GM19238 (cell line): ENCODE measurements around the gene POTEI.
"Not testable (repeated sequence)": the region's sequence is repeated elsewhere in the genome, so short reads cannot be mapped to it uniquely, and the experiment has no call there.

ENCODE experiments used
- DNase-seq: peaks from one replicate; pipeline ENCODE4 v3.0.0; 2011; ENCODE audit warnings: low spot score; ENCODE audit not compliant: insufficient read length

POTEI gene

DNA sequence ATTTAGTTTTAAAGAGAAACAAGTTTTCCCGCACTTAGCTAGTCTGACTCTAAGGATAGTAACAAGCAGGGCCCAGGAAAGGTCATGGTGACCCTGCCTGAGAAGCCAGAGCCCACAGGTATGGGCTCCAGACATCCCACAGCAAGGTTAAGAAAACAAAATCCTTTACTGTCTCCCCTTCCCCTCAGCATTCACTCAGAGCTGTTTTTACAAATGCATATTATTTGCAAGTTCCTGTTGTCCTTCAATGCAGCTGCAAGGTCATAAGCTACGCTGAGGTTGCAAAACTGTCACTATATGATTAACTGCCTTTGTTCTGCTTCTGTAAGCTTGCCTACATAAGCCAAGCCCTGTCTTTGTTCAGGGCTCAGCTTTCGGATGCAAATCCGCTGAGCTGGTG lies 18.1 kb downstream of the POTEI start:
- not testable (repeated sequence) for DNase-seq

DNA sequence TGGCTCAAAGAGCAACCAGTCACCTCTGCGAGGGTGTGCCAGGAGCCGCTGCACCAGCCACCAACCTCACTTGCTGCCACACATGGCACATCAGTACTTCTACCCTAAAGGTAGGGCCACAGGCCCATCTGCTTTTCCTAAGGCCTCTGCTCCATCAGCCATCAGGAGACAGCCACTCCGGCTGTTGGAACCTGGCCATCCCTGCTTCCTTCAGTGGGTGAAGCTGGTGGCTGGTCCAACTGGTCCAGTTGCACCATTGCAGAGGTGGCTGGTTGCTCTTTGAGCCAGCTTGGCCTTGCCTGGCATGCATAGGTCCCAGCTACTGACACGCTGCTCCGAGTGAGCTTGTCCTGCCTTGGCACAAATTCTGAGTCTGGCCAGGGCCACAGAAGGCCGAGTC lies 53.7 kb downstream of the POTEI start:
- not testable (repeated sequence) for DNase-seq

DNA sequence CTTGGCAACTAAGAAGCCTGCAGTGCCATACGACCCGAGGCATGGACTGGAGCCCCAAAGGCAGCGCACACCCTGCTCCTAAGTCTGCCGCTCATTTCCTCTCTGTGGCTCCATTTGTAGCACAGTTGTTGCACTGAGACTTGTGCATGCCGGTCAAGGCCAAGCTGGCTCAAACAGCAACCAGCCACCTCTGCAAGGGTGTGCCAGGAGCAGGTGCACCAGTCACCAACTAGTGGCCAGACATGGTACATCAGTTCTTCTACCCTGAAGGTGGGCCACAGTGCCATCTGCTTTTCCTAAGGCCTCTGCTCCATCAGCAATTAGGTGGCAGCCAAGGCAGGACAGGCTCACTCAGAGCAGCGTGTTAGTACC lies 54.4 kb downstream of the POTEI start:
- DNase-seq = not testable (repeated sequence)

DNA sequence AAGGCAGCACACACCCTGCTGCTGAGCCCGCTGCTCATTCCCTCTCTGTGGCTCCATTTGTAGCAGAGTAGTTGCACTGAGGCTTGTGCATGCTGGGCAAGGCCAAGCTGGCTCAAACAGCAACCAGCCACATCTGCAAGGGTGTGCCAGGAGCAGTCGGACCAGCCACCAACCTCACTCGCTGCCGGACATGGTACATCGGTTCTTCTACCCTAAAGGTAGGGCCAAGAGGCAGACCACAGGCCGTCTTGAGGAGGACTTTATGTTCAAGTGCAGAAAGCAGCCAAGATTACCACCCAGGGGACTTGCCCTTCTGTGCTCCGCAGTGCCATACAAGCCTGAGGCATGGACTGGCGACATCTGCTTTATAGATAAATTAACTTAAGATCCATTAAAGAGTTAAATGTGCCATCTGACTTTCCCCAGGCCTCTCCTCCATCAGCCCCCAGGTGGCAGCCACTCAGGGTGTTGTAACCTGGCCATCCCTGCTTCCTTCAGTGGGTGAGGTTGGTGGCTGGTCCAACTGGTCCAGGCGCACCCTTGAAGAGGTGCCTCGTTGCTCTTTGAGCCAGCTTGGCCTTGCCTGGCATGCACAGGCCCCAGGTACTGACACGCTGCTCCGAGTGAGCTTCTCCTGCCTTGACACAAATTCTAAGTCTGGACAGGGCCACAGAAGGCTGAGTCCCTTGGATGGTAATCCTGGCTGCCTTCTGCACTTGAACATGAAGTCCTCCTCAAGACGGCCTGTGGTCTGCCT lies 55.0 kb downstream of the POTEI start:
- DNase-seq = peak; percentile 0

DNA sequence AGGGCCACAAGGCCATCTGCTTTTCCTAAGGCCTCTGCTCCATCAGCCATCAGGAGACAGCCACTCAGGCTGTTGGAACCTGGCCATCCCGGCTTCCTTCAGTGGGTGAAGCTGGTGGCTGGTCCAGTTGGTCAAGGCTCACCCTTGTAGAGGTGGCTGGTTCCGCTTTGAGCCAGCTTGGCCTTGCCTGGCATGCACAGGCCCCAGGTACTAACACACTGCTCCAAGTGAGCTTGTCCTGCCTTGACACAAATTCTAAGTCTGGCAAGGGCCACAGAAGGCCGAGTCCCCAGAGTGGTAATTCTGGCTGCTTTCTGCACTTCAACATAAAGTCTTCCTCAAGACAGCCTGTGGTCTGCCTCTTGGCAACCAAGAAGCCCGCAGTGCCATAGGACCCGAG lies 56.2 kb downstream of the POTEI start:
- not testable (repeated sequence) for DNase-seq

DNA sequence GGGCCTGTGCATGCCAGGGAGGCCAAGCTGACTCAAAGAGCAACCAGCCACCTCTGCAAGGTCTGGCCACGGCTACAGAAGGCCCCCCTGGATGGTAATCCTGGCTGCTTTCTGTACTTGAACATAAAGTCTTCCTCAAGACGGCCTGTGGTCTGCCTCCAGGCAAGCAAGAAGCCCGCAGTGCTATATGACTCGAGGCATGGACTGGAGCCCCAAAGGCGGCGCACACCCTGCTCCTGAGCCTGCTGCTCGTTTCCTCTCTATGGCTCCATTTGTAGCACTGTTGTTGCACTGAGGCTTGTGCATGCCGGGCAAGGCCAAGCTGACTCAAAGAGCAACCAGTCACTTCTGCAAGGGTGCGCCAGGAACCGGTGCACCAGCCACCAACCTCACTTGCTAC lies 57.3 kb downstream of the POTEI start:
- DNase-seq = not testable (repeated sequence)

DNA sequence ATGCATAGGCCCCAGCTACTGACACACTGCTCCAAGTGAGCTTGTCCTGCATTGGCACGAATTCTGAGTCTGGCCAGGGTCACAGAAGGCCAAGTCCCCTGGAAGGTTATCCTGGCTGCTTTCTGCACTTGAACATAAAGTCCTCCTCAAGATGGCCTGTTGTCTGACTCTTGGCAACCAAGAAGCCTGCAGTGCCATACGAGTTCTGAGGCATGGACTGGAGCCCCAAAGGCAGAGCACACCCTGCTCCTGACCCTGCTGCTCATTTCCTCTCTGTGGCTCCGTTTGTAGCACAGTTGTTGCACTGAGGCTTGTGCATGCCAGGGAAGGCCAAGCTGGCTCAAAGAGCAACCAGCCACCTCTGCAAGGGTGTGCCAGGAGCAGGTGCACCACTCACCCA lies 57.9 kb downstream of the POTEI start:
- DNase-seq = not testable (repeated sequence)

DNA sequence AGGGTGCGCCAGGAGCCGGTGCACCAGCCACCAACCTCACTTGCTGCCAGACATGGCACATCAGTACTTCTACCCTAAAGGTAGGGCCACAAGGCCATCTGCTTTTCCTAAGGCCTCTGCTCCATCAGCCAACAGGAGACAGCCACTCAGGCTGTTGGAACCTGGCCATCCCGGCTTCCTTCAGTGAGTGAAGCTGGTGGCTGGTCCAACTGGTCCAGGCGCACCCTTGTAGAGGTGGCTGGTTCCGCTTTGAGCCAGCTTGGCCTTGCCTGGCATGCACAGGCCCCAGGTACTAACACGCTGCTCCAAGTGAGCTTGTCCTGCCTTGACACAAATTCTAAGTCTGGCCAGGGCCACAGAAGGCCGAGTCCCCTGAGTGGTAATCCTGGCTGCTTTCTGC lies 58.8 kb downstream of the POTEI start:
- DNase-seq = not testable (repeated sequence)

DNA sequence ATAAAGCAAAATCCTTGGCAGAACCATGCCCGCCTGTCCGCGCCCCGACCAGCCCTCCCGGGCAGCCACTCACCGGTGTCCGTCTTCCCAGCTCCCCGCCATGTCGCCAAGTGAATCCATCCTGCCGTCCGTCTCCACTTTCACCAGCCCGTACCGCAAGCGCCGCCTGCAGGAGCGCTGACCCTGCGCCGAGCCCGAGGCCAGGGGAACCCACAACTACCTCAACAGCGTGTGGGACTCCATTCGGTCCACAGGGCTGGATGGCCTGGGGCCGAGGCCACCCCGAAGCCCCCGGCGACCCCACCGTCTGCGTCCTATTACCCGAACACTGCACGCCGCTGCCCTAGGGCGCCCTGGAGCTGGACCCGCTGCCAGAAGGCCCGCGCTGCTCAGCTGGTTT lies 81.5 kb downstream of the POTEI start:
- not testable (repeated sequence) for DNase-seq

DNA sequence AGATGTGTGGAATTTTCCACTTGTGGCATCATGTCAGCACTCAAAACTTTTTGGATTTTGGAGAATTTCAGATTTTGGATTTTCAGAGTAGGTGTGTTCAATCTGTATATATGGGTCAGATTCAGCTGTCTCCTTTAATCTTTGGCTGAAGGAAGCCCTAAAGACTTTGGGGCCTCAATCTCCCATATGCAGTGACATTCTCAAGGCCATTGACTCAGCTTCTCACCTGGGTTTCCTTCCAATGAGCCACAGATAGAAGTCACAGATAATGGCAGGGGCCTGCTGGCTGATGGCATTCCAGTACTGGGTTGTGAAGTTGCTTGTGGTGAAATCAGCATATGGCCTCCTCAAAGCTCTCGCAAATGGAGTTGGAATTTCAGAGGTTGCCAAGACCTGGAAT lies 90.3 kb downstream of the POTEI start:
- DNase-seq = not testable (repeated sequence)

DNA sequence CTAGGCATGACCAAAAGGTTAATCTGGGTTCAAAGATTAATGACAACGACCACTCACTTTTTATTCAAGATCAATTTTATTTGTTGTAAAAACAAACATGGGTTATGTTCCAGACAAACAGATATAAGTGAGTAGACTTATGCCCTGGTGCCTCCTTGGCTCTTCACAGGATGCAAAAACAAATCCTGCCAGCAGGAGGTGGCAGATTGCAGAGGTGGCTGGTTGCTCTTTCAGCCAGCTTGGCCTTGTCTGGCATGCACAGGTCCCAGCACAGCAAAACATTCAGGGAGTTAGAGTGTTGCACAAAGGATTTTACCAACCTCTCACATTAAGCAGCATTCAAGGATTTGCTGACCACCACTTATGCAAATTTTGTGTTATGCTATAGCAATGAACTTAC lies 92.4 kb downstream of the POTEI start:
- not testable (repeated sequence) for DNase-seq
